Thyroid gland (tissue), 4 donors: ENCODE data around the gene ACTN2. TPM values are rescaled to one million over a fixed set of nuclear protein-coding genes. Genes with fewer than 3 reads are reported as not detected.

Experiments
- DNase-seq, 2 donors: peaks; one replicate each; pipeline ENCODE4 v3.0.0-alpha.2; 2019
- H3K27ac ChIP-seq, 3 donors: fragments of 200-600 bp; sonication (generic); 1 replicate in 2 of 3; 2 replicates in 1 of 3; pipeline ENCODE4 v1.5.1; 2016 to 2019; ENCODE audit warnings: mild to moderate bottlenecking in 1 of 3, moderate library complexity in 1 of 3
- H3K27me3 ChIP-seq: fragments of 200-600 bp; sonication (generic); one replicate; pipeline ENCODE4 v1.5.1; 2019
- H3K36me3 ChIP-seq, 2 donors: fragments of 200-600 bp; sonication (generic); one replicate each; pipeline ENCODE4 v1.5.1; 2016 to 2019
- H3K4me1 ChIP-seq, 2 donors: fragments of 200-600 bp; sonication (generic); one replicate each; pipeline ENCODE4 v1.5.1; 2017 to 2019
- H3K4me3 ChIP-seq, 3 donors: fragments of 200-600 bp; sonication (generic); replicated peaks in 1 of 3; 1 replicate in 2 of 3; 2 replicates in 1 of 3; pipeline ENCODE4 v1.5.1; 2016; ENCODE audit warnings: mild to moderate bottlenecking in 1 of 3
- H3K9me3 ChIP-seq: fragments of 200-600 bp; sonication (generic); one replicate; pipeline ENCODE4 v1.5.1; 2017
- POLR2A ChIP-seq, 2 donors: fragments of 450-650 bp; IDR thresholded peaks; one replicate each; pipeline ENCODE4 v1.6.1; 2017; ENCODE audit warnings: antibody characterized with exemption in 2 of 2, mild to moderate bottlenecking in 2 of 2, moderate library complexity in 1 of 2
- WGBS, 2 donors: methylation state at CpG; one replicate each; pipeline ENCODE4 v1.1.5; 2017; 5-methylcytosine and 5-hydroxymethylcytosine counted together
- intact Hi-C: fragments of 100-400 bp; cut with DNase I; formaldehyde crosslinking; loops from one replicate; pipeline ENCODE4 v1.15.1; 2023
- total RNA-seq, 4 donors: library from RNA; depleted of rRNA; stranded (reverse); fragments of >200 nt; gene quantifications; one replicate each; pipeline ENCODE4 v1.2.3, GENCODE V29; 2016
- TF ChIP-seq, protein P1 (sequence below), 6 experiments: fragments of 200-600 bp in 3 of 6; fragments of 450-650 bp in 3 of 6; sonication (generic) in 3 of 6; IDR thresholded peaks; one replicate each; pipeline ENCODE4 v1.5.1; 2016 to 2019; ENCODE audit warnings: antibody characterized with exemption in 6 of 6, mild to moderate bottlenecking in 2 of 6, inconsistent platforms in 1 of 6, moderate library complexity in 1 of 6

ACTN2 gene
- total RNA-seq, 4 donors from 2014 or later, result 0.40 to 0.56 TPM; not detected in 2

DNA sequence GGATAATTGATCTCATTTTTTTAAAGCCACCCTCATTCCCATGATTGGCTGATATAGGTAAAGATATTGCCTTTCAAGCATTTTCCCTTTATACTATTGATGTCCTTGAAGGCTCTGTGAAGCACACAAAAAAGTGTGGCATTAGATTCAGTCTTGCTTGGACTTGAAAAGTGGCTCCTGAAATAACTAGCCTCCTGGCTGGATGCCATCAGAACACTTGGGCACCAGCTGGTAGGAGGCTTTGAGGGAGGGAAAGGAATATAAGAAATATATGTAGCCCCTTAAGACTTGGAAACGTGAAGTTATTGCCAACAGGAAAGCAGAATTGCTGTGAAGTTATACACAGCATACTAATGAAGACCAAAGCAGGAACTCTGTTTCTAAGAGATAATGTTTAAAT is 122.8 kb downstream of the ACTN2 start:
- H3K4me1 ChIP-seq, result peaks cover 27 to 34% of the 10 kb centered on the region in 2 donors
- intact Hi-C loops, result no loop called here
- peaks cover 25 to 28% of the 10 kb centered on the region in 2 donors for H3K36me3 ChIP-seq

DNA sequence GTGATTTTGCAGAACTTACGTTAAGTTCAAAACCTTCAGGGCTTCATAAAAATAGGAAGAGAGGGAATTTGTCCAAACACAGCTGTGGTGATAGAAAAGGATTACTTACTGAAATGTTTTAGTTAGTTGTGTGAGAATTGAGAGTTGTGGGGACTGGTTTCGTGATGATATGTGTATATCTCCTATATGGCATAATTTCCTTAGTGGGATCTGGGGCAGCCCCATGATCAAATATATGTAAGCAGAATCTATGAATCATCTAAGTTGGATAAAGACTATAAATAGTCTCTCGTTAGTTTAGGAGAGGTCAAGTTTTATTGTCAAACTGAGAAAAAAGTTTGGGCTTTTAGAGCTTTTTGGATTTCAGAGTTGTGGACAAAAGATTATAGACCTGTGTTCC is 123.7 kb downstream of the ACTN2 start:
- no peak for TF ChIP-seq POLR2A (IDR thresholded peaks at IDR 0.05)
- 95 to 96% methylated on average over 3 of the region's 3 CpGs for WGBS, 2 donors

More for the DNA sequence above, 122.8 kb downstream of the ACTN2 start:
- Histone ChIP-seq H3K27me3 (no peaks in the 10 kb centered on the region), H3K4me3 (no peak overlapping the region), H3K27ac (peak overlapping the region; percentile 30 to 74 (median 50)), H3K9me3 (no peaks in the 10 kb centered on the region)
- WGBS, 2 donors, result 28 to 32% methylated on average over 1 of the region's 1 CpG
- peak; percentile 87 to 90 for DNase-seq
- TF ChIP-seq, protein P1, sequence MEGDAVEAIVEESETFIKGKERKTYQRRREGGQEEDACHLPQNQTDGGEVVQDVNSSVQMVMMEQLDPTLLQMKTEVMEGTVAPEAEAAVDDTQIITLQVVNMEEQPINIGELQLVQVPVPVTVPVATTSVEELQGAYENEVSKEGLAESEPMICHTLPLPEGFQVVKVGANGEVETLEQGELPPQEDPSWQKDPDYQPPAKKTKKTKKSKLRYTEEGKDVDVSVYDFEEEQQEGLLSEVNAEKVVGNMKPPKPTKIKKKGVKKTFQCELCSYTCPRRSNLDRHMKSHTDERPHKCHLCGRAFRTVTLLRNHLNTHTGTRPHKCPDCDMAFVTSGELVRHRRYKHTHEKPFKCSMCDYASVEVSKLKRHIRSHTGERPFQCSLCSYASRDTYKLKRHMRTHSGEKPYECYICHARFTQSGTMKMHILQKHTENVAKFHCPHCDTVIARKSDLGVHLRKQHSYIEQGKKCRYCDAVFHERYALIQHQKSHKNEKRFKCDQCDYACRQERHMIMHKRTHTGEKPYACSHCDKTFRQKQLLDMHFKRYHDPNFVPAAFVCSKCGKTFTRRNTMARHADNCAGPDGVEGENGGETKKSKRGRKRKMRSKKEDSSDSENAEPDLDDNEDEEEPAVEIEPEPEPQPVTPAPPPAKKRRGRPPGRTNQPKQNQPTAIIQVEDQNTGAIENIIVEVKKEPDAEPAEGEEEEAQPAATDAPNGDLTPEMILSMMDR (IDR thresholded peaks at IDR 0.05), result no peak
- TF ChIP-seq POLR2A (IDR thresholded peaks at IDR 0.05), result no peak

DNA sequence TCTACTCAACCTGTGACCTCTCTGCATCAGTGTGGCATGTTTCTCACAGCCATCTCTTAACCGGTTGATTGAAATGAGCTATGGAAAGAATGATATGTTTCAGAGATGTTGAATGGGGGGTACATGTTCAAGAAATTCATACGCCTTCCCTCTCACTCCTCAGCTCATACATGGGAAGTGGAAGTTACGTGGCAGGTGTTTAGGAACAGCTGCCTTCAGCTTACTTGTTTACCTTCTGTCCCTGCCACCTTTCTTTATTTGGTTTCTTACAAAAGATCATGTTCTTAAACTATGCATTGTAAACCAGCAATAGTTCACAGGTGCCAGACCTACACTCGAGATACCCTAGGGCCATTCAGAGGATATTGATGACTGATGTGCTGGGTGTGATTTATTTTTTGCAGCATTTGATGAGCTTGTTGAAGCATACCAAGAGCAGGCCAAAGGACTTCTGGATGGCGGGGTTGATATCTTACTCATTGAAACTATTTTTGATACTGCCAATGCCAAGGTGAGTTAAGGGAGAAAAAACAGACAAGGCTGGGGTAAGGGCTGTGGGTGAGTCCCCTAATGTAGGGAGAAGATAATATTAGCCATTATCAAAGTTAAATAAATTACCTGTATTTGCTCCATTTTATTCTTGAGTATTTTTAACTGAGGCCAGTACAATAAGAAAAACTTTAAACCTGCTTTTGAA is 126.2 kb downstream of the ACTN2 start:
- Histone ChIP-seq H3K27me3 (no peaks in the 10 kb centered on the region), H3K4me1 (peaks cover 23 to 26% of the 10 kb centered on the region in 2 donors), H3K36me3 (peaks cover 25 to 37% of the 10 kb centered on the region in 2 donors), H3K9me3 (no peaks in the 10 kb centered on the region), H3K27ac (no peak overlapping the region), H3K4me3 (no peak overlapping the region)
- intact Hi-C loops, result no loop called here
- WGBS, 2 donors, result 93 to 95% methylated on average over 5 of the region's 5 CpGs
- no peak for DNase-seq
- TF ChIP-seq, protein P1 (IDR thresholded peaks at IDR 0.05), result no peak

More for the DNA sequence above, 123.7 kb downstream of the ACTN2 start:
- Histone ChIP-seq H3K9me3 (no peaks in the 10 kb centered on the region), H3K27me3 (no peaks in the 10 kb centered on the region), H3K4me3 (no peak overlapping the region), H3K36me3 (peaks cover 25 to 31% of the 10 kb centered on the region in 2 donors), H3K27ac (peak overlapping the region in 2 of 3 donors; percentile 30 to 50), H3K4me1 (peaks cover 27 to 34% of the 10 kb centered on the region in 2 donors)
- DNase-seq, result no peak
- intact Hi-C loops, result no loop called here

Other genes starting within 250 kb of the ACTN2 start
- gene LGALS8, start 162.5 kb upstream of the ACTN2 start, total RNA-seq, result 10 to 100 TPM; 61.8 to 94.2 (median 79.2) TPM
- gene HEATR1, start 82.0 kb upstream of the ACTN2 start, total RNA-seq, result 10 to 100 TPM; 23.0 to 37.5 (median 25.5) TPM
- 10 to 100 TPM; 43.2 to 78.3 (median 47.0) TPM for gene MTR, start 108.8 kb downstream of the ACTN2 start, total RNA-seq